GM21526 (cell line): ENCODE measurements around the gene CLEC4G.
"Not testable (repeated sequence)": the region's sequence is repeated elsewhere in the genome, so short reads cannot be mapped to it uniquely, and the experiment has no call there.

Experiments used
- ATAC-seq: cut with Tn5 transposase; IDR thresholded peaks from one replicate; pipeline ENCODE4 v1.9.1; 2021; ENCODE audit warnings: moderate library complexity; ENCODE audit not compliant: unreplicated experiment, low FRiP score

Gene CLEC4G

GRCh38 chr19:7746903-7747884, 15.3 kb upstream of the CLEC4G start, which contains the start of gene CD209:
Gene CD209, minus strand, starts transcription at chr19:7747534. Its CDS starts 23 bp downstream, at chr19:7747511.
- no peak for ATAC-seq

GRCh38 chr19:7746306-7746705, 14.4 kb upstream of the CLEC4G start:
- not testable (repeated sequence) for ATAC-seq

GRCh38 chr19:7744871-7745650, 13.2 kb upstream of the CLEC4G start:
- no peak for ATAC-seq

- ATAC-seq, result no peak
Observed at GRCh38 chr19:7744199-7744786, 12.4 kb upstream of the CLEC4G start.

DNA sequence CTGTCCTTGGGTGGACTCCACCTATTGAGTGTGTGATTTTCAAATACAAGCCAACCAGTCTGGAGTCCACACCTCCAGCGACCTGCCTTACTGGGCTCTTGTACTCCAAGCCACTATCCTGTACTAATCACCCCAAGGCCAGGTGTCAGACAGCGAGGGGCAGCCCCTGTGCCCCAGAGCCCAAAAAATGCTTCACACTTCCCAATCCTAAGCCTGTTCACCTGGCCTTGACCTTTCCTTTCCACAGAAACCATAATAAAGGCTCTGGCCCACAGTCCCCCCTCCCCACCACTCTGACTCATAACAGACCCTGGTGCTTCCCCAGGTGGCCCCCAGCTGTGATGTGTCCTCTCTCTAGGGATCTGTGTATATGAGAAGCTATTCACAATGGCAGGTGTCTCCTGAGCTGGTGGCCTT, 11.5 kb upstream of the CLEC4G start:
- no peak for ATAC-seq

DNA sequence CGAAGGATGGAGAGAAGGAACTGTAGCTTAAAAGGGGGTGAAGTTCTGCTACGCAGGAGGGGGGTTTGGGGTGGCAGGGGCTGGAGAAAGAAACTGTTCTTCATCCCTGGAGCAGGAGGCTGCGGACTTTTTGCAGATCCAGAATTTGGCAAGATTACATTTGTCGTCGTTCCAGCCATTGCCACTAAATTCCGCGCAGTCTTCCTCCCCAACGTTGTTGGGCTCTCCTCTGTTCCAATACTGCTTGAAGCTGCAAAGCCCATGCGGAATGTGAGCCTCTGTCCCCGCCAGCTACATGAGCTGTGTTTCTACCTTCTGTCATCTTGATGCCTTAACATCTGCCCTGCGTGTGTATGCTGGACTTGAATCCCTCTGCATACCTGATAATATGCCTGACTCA, 11.1 kb upstream of the CLEC4G start:
- ATAC-seq, result no peak

- ATAC-seq, result no peak
Observed at GRCh38 chr19:7742575-7742974, 10.7 kb upstream of the CLEC4G start.

- no peak for ATAC-seq
Observed at GRCh38 chr19:7740682-7741054, 8.8 kb upstream of the CLEC4G start.

GRCh38 chr19:7739801-7740681, 8.1 kb upstream of the CLEC4G start:
- no peak for ATAC-seq

DNA sequence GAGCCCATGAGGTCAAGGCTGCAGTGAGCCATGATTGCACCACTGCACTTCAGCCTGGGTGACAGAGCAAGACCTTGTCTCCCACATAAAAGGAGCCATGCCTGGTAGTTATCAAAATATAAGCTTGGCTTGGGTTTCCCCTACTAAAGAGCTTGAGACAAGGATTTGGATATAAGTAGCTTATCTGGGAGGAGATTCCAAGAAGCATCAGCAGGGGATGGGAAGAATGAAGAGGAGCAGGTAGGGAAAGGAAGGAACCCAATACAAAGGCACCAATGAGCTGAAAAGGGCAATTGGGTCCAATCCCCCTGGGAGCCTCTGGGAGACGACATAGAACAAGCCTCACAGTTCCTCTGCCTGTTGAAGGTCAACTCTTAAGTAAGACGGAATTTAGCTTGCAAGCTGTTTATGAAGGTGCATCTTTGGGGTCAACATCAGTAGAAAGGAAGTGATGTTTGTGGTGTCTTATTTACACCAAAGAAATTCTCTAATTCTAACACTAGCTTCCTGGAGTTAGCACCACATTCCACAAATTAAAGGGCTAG, 7.4 kb upstream of the CLEC4G start:
- no peak for ATAC-seq

DNA sequence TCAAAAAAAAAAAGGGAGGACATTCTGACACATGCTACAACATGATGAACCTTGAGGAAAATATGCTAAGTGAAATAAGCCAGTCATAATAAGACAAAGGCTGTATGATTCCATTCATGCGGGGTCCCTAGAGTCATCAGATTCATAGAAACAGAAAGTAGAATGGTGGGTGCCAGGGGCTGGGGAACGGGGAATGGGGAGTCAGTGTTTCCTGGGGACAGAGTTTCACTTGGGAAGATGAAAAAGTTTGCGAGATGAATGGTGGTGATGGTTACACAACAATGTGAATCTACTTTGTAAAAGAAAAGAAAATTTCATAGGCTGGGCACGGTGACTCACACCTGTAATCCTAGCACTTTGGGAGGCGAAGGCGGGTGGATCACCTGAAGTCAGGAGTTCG, 6.1 kb upstream of the CLEC4G start:
- no peak for ATAC-seq

- no peak for ATAC-seq
Observed at GRCh38 chr19:7737215-7737614, 5.3 kb upstream of the CLEC4G start.

- ATAC-seq, result no peak
Observed at GRCh38 chr19:7736148-7736547, 4.2 kb upstream of the CLEC4G start.

- no peak for ATAC-seq
Observed at GRCh38 chr19:7734220-7735203, 2.6 kb upstream of the CLEC4G start.

DNA sequence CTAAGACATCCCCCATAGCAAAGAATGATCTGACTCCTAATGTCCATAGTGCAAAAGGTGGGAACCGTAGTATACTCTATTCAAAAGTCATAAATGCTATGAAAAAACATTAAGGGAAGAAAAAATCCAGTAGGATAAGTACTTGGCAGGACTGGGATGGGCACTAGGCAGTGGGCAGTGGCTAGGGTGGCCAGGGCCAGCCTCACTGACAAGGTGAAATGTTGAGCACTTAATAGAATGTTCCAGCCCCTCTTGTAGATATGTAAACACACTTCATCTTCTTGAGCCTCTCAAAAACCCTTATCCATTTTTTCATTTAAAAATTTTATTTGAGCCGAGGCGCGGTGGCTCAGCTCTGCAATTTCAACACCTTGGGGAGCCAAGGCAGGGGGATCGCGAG, 1.5 kb upstream of the CLEC4G start:
- ATAC-seq, result no peak

DNA sequence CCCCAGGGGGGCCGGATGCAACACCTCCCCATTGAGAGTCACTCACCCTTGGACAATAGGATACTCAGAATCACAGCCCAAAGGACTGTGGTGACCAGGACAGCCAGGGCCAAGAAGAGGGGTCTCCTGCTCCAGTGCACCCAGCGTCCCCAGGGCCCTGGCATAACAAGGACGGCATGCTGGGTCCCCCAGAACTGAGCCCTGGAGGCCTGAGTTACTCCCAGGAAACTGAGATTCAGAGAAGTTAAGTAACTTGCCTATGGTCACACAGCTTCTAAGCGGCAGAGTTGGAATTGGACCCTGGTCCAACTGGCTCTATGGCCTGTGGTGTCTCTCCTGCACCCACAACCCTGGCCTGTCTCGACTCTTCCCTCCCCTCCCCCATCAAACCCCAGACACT, 295 bp downstream of the CLEC4G start:
- ATAC-seq, result no peak

- no peak for ATAC-seq
Observed at GRCh38 chr19:7731218-7731595, 703 bp downstream of the CLEC4G start.

DNA sequence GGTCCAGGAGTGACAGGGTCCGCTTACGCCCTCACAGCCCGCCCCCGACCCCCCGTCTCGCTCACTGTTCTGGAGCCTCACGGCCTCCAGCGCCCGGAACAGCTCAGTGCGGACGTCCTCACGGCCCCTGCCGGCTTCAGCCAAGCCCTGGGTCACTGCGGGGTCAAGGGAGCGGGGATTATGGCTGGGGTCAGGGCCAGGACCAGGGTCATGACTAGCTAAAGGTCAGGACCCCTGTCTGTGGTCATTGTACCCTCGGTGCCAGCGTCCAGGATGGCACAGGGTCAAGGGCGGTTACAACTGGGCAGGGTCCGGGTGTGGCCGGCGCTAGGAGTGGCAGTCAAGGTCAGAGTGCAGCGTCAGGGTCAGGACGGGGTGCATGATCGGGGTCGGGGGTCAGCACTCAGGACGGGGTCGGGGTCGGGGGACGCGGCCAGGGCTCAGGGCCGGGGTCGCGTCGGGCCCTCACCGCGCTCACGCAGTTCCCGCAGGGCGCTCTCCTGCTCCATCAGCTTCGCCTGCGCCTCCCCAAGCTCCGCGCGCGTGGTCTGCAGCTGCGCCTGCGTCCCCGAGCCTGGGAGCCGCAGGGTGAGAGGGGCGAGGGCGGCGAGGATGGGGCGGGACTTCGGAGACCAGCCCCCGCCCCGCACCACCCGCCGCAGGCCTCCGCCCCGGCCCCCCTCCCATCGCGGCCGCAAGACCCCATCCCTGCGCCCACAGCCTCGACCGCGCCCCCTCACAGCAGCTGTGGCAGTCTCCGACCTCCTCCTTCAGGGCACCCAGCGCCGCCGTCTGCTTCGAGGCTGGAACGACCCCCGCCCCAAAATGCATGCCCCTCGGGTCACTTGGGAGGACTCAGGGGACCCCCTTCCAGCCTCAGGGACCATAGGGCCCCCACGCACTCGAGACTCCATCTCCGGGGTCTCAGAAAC, 1.4 kb downstream of the CLEC4G start:
- no peak for ATAC-seq
